WI38 (cell line): ENCODE results near the gene EDN2.
A peak's percentile ranks its signal among the peaks of the same experiment; 100 is the strongest.

Source experiments
- H3K4me3 ChIP-seq: 2 replicates; pipeline ENCODE4 v1.5.1; 2011; ENCODE audit warnings: low read depth, mild to moderate bottlenecking, control low read depth, low read length
- TF ChIP-seq, protein P1 (sequence below): IDR thresholded peaks from 2 replicates; pipeline ENCODE4 v1.5.1; 2012; ENCODE audit warnings: low read depth, mild to moderate bottlenecking, control low read depth, low read length

Gene EDN2

DNA sequence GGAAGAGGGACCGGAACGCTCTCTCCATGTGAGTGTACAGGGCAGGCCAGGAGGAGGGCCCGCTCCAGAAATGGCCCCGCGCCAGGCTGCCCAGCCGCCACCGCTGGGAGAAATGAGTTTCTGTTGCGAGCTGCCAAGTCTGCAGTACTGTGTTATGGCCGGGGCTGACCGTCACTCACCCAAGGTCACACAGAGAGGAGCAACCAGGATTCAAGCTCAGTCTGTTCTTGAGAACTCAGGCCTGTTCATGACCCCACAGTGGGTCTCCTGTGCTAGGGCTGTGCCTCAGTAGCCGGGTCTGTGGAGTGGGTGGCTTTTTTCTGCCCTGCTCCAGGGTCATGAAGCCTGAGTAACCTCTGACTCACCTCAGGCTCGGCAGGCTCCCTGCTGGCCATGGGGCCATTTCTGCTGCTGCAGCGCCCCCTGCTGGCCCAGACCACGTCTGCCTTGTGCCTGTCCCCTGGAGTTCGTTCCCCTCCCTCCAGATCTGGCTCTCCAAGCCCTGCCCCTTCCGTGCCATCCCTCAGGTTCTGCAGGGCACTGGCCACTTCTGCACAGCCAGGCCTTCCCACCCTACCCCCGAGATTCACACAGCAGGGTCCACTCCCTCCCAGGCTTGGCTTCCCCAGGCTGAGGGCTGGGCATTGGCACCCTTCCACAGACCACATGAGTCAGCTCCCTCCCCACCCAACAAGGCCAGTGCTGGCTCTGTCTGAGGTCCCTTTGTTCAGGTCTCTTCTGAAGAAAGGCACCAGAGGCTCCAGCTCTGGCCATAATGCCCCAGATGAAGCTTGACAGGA, 51.8 kb downstream of the EDN2 start:
- TF ChIP-seq, protein P1, sequence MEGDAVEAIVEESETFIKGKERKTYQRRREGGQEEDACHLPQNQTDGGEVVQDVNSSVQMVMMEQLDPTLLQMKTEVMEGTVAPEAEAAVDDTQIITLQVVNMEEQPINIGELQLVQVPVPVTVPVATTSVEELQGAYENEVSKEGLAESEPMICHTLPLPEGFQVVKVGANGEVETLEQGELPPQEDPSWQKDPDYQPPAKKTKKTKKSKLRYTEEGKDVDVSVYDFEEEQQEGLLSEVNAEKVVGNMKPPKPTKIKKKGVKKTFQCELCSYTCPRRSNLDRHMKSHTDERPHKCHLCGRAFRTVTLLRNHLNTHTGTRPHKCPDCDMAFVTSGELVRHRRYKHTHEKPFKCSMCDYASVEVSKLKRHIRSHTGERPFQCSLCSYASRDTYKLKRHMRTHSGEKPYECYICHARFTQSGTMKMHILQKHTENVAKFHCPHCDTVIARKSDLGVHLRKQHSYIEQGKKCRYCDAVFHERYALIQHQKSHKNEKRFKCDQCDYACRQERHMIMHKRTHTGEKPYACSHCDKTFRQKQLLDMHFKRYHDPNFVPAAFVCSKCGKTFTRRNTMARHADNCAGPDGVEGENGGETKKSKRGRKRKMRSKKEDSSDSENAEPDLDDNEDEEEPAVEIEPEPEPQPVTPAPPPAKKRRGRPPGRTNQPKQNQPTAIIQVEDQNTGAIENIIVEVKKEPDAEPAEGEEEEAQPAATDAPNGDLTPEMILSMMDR: peak; percentile 92
- H3K4me3 ChIP-seq: no peak overlapping the region

- TF ChIP-seq, protein P1: no peak
- H3K4me3 ChIP-seq: no peak overlapping the region
Observed at GRCh38 chr1:41431490-41432350, 52.8 kb downstream of the EDN2 start.

GRCh38 chr1:41430582-41430981, 53.9 kb downstream of the EDN2 start:
- H3K4me3 ChIP-seq: no peak overlapping the region
- TF ChIP-seq, protein P1: no peak

GRCh38 chr1:41430069-41430468, 54.4 kb downstream of the EDN2 start:
- TF ChIP-seq, protein P1: no peak
- no peak overlapping the region for H3K4me3 ChIP-seq

- no peak overlapping the region for H3K4me3 ChIP-seq
- TF ChIP-seq, protein P1: no peak
Observed at GRCh38 chr1:41429641-41430035, 54.8 kb downstream of the EDN2 start.
